A673 (cell line): ENCODE data around the gene ANK3. TPM values are rescaled to one million over a fixed set of nuclear protein-coding genes. Genes with fewer than 3 reads are reported as not detected.

Experiments used
- BruUV-seq: library from RNA; stranded (reverse); fragments of 400-500 nt; replicated peaks from 2 replicates; lab custom pipeline; 2021; lab: Mats Ljungman, UMichigan
- CTCF ChIA-PET: fragments of 300-600 bp; sonication (Branson Sonifier 250); formaldehyde crosslinking; loops from one replicate; lab custom pipeline; 2022; ENCODE audit warnings: antibody characterized with exemption; lab: Charles Lee
- POLR2A ChIA-PET: fragments of 300-600 bp; sonication (Branson Sonifier 250); formaldehyde crosslinking; loops from one replicate; lab custom pipeline; 2022; ENCODE audit warnings: antibody characterized with exemption; ENCODE audit not compliant: low non-redundant PET; lab: Charles Lee
- DNase-seq: peaks from one replicate; pipeline ENCODE4 v3.0.0-alpha.2; 2015; ENCODE audit warnings: low spot score
- H3K27ac ChIP-seq: fragments of 200-600 bp; sonication (generic); 2 replicates; pipeline ENCODE4 v1.5.1; 2016; ENCODE audit warnings: mixed run types, low read depth, mild to moderate bottlenecking, mixed read lengths, antibody characterized with exemption, low read length; ENCODE audit not compliant: poor library complexity, severe bottlenecking
- H3K27me3 ChIP-seq: fragments of 200-600 bp; sonication (generic); replicated peaks from 2 replicates; pipeline ENCODE4 v1.6.1; 2017; ENCODE audit warnings: mixed run types, low read depth, mild to moderate bottlenecking, mixed read lengths, antibody characterized with exemption, low read length; ENCODE audit not compliant: insufficient read depth, poor library complexity
- H3K36me3 ChIP-seq: fragments of 200-600 bp; sonication (generic); 2 replicates; pipeline ENCODE4 v1.6.1; 2016; ENCODE audit warnings: mixed run types, mild to moderate bottlenecking, mixed read lengths, antibody characterized with exemption, low read length; ENCODE audit not compliant: insufficient read depth, poor library complexity, severe bottlenecking
- H3K4me1 ChIP-seq: fragments of 200-600 bp; sonication (generic); 2 replicates; pipeline ENCODE4 v1.6.1; 2017; ENCODE audit warnings: mixed run types, mild to moderate bottlenecking, mixed read lengths, antibody characterized with exemption, low read length; ENCODE audit not compliant: insufficient read depth, poor library complexity, severe bottlenecking
- H3K4me3 ChIP-seq: fragments of 200-600 bp; sonication (generic); 2 replicates; pipeline ENCODE4 v1.5.1; 2016; ENCODE audit warnings: low read depth, mixed run types, mild to moderate bottlenecking, mixed read lengths, low read length; ENCODE audit not compliant: poor library complexity, severe bottlenecking
- H3K9me3 ChIP-seq: fragments of 200-600 bp; sonication (generic); 2 replicates; pipeline ENCODE4 v1.6.1; 2016; ENCODE audit warnings: mixed run types, low read depth, mild to moderate bottlenecking, mixed read lengths, antibody characterized with exemption, low read length; ENCODE audit not compliant: poor library complexity, severe bottlenecking
- EZH2 ChIP-seq: fragments of 200-600 bp; sonication (generic); IDR thresholded peaks from 2 replicates; pipeline ENCODE4 v1.6.1; 2017; ENCODE audit warnings: borderline replicate concordance, low read depth, mild to moderate bottlenecking, mixed read lengths, antibody characterized with exemption, low read length; ENCODE audit not compliant: poor library complexity, severe bottlenecking
- intact Hi-C: fragments of 100-400 bp; cut with micrococcal nuclease; formaldehyde crosslinking; loops from one replicate; pipeline ENCODE4 v1.10.0; 2022; ENCODE audit not compliant: unreplicated experiment
- total RNA-seq: library from RNA; stranded (reverse); gene quantifications from 2 replicates; pipeline ENCODE4 v1.2.3, GENCODE V29; 2021
- TF ChIP-seq, protein P1 (sequence below): fragments of 300-800, 200-600 bp; sonication (generic); conservative IDR thresholded peaks from 2 replicates; pipeline ENCODE4 v1.5.1; 2017; ENCODE audit warnings: low read depth, mild to moderate bottlenecking, antibody characterized with exemption, low read length, moderate library complexity, mixed read lengths

Gene ANK3
- total RNA-seq, 1 experiment from 2014 or later, result 13.5 TPM

DNA sequence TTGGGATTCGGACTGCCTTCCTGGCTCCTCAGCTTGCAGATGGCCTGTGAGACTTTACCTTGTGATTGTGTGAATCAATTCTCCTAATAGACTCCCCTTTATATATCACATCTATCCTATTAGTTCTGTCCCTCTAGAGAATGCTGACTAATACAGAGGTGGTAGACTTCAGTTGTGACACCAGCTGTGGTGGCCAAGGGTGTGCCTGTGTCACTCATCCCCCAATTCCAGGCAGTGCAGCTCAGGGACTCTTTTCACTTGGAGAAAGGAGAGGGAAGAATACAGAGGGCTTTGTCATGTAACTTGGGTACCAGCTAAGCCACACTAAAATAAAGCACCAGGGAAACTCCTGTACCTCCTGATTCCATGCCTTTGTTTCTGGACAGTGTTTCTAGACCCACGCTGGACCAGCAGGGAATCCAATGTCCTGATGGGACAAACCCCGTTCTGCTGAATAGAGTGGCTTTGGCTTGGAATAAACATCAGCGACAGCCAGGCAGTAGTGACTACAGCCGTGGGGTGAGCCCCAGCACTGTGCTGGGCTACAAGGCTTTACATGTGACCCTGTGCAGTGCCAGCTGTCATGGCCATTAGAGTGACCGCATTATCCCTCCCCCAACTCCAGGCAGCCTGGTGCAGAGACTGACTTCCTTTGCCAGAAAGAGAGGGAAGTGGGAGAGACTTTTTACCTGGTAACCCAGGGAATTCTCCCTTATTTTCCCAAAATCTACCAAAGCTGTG lies 233.6 kb downstream of the ANK3 start:
- Histone ChIP-seq H3K36me3 (no peaks in the 10 kb centered on the region), H3K4me1 (no peaks in the 10 kb centered on the region), H3K27me3 (no peaks in the 10 kb centered on the region), H3K9me3 (no peaks in the 10 kb centered on the region), H3K27ac (no peak overlapping the region), H3K4me3 (no peak overlapping the region)
- no peak for DNase-seq
- BruUV-seq, result no TSS peak
- POLR2A ChIA-PET, result no interaction called here
- intact Hi-C loops, result no loop called here
- no peak for TF ChIP-seq EZH2
- TF ChIP-seq, protein P1, sequence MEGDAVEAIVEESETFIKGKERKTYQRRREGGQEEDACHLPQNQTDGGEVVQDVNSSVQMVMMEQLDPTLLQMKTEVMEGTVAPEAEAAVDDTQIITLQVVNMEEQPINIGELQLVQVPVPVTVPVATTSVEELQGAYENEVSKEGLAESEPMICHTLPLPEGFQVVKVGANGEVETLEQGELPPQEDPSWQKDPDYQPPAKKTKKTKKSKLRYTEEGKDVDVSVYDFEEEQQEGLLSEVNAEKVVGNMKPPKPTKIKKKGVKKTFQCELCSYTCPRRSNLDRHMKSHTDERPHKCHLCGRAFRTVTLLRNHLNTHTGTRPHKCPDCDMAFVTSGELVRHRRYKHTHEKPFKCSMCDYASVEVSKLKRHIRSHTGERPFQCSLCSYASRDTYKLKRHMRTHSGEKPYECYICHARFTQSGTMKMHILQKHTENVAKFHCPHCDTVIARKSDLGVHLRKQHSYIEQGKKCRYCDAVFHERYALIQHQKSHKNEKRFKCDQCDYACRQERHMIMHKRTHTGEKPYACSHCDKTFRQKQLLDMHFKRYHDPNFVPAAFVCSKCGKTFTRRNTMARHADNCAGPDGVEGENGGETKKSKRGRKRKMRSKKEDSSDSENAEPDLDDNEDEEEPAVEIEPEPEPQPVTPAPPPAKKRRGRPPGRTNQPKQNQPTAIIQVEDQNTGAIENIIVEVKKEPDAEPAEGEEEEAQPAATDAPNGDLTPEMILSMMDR, result no peak
- CTCF ChIA-PET, result no interaction called here

DNA sequence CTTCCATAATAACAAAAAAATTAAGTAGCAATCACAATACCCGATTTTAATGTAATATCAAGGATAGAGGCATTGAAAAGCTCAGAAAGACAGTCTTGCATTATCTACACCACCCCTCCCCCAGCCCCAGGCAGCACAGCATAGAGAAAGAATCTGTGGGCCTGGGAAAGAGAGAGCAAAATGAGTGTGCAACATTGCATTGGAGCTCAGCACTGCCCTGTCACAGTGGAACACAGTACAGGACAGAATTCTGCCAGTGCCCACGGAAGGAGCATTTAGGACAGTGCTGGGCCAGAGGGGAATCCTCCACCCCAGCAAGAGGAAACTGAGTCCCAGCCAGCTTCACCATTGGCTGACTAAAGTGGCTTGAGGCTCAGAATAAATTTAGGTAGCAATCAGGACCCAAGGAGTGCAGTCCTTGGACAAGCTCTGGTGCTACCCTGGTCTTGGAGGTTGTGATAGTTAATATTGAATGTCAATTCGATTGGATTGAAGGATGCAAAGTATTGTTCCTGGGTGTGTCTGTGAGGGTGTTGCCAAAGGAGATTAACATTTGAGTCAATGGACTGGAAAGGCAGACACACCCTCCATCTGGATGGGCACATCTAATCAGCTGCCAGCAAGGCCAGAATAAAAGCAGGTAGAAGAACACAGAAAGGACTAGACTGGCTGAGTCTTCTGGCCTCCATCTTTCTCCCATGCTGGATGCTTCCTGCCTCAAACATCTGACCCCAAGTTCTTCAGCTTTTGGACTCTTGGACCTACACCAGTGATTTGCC lies 234.4 kb downstream of the ANK3 start:
- no peak for TF ChIP-seq EZH2
- TF ChIP-seq, protein P1, result no peak
- no TSS peak for BruUV-seq
- Histone ChIP-seq H3K4me3 (no peak overlapping the region), H3K36me3 (no peaks in the 10 kb centered on the region), H3K4me1 (no peaks in the 10 kb centered on the region), H3K9me3 (no peaks in the 10 kb centered on the region), H3K27me3 (no peaks in the 10 kb centered on the region), H3K27ac (no peak overlapping the region)
- CTCF ChIA-PET, result no interaction called here
- POLR2A ChIA-PET, result no interaction called here
- DNase-seq, result no peak
- intact Hi-C loops, result no loop called here

DNA sequence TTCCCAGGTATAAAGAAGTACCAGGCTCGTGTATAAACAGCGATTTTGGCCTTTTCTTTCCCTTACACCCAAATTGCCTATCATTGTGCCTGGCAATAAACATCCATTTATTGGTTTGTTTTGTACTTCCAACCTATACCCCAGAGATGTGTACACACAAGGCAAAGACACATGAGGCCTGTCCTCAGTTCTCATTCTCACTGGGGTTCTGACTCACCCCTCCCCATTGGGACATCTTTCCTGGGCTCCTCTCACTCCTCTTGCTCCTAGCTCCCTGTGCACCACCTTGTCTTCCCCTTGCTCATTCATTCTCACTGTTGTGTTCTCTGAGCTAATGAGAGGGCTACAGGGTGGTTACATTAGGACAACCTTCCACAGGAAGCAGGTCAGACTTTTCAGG lies 240.7 kb downstream of the ANK3 start:
- Histone ChIP-seq H3K4me1 (no peaks in the 10 kb centered on the region), H3K27ac (no peak overlapping the region), H3K4me3 (no peak overlapping the region), H3K9me3 (no peaks in the 10 kb centered on the region), H3K27me3 (no peaks in the 10 kb centered on the region), H3K36me3 (no peaks in the 10 kb centered on the region)
- intact Hi-C loops, result no loop called here
- TF ChIP-seq EZH2, result no peak
- TF ChIP-seq, protein P1, result no peak
- no TSS peak for BruUV-seq
- no peak for DNase-seq
- ChIA-PET CTCF (interaction anchor here (0.7 kb wide), 1 partner anchor 186 kb away, joined by 3 read pairs; no protein-coding TSS in a partner anchor), POLR2A (interaction anchor here (0.5 kb wide), 1 partner anchor 65 kb away, joined by 4 read pairs; no protein-coding TSS in a partner anchor)
